Tibial nerve (tissue), 4 donors: Measurements from ENCODE around the gene MYBBP1A.
A peak's percentile ranks its signal among the peaks of the same experiment; 100 is the strongest.

Experiments used
- EP300 ChIP-seq, 2 donors: sonication (generic); formaldehyde crosslinking; IDR thresholded peaks; one replicate each; pipeline ENCODE4 v1.6.1; 2017; ENCODE audit warnings: antibody characterized with exemption in 2 of 2, mild to moderate bottlenecking in 1 of 2
- POLR2A ChIP-seq, 2 donors: fragments of 450-650 bp; IDR thresholded peaks; one replicate each; pipeline ENCODE4 v1.6.1; 2017; ENCODE audit warnings: antibody characterized with exemption in 2 of 2, mild to moderate bottlenecking in 2 of 2, moderate library complexity in 2 of 2
- TF ChIP-seq, protein P1 (sequence below), 5 experiments: fragments of 200-600 bp in 3 of 5; fragments of 450-650 bp in 2 of 5; sonication (generic) in 3 of 5; IDR thresholded peaks; one replicate each; pipeline ENCODE4 v1.5.1; 2016 to 2019; ENCODE audit warnings: antibody characterized with exemption in 5 of 5, mild to moderate bottlenecking in 3 of 5, moderate library complexity in 2 of 5

- TF ChIP-seq, protein P1, sequence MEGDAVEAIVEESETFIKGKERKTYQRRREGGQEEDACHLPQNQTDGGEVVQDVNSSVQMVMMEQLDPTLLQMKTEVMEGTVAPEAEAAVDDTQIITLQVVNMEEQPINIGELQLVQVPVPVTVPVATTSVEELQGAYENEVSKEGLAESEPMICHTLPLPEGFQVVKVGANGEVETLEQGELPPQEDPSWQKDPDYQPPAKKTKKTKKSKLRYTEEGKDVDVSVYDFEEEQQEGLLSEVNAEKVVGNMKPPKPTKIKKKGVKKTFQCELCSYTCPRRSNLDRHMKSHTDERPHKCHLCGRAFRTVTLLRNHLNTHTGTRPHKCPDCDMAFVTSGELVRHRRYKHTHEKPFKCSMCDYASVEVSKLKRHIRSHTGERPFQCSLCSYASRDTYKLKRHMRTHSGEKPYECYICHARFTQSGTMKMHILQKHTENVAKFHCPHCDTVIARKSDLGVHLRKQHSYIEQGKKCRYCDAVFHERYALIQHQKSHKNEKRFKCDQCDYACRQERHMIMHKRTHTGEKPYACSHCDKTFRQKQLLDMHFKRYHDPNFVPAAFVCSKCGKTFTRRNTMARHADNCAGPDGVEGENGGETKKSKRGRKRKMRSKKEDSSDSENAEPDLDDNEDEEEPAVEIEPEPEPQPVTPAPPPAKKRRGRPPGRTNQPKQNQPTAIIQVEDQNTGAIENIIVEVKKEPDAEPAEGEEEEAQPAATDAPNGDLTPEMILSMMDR (IDR thresholded peaks at IDR 0.05), result peak in 2 of 5 experiments; percentile 38 to 41
- TF ChIP-seq POLR2A (IDR thresholded peaks at IDR 0.05) (no peak), EP300 (IDR thresholded peaks at IDR 0.05) (peak in 1 of 2 donors; percentile 29)
Measured at GRCh38 chr17:4533523-4534504, 21.4 kb downstream of the MYBBP1A start.
